Activated naive CD4-positive, alpha-beta T cell treated with anti-CD3 and anti-CD28 coated beads, Interleukin-2, amount 50 U/mL, for 72 hours (primary cell): Measurements from ENCODE around the gene RNF123. TPM values are rescaled to one million over a fixed set of nuclear protein-coding genes. Genes with fewer than 3 reads are reported as not detected.

ENCODE experiments used
- ATAC-seq, 2 donors: fragments of 150-1000 bp; cut with Tn5 transposase; 2 replicates each; pipeline ENCODE4 v1.10.0; 2021; ENCODE audit warnings: mild to moderate bottlenecking in 2 of 2, moderate library complexity in 2 of 2
- DNase-seq, 2 donors: peaks; one replicate each; pipeline ENCODE4 v3.0.0; 2021 to 2022; ENCODE audit warnings: low spot score in 2 of 2
- H3K27ac Mint-ChIP-seq, 2 donors: one replicate each; pipeline ENCODE4 v1.8.0; 2022; ENCODE audit warnings: mild to moderate bottlenecking in 2 of 2, mixed read lengths in 2 of 2
- H3K36me3 Mint-ChIP-seq, 2 donors: one replicate each; pipeline ENCODE4 v1.8.0; 2022; ENCODE audit warnings: mixed read lengths in 2 of 2
- H3K9me3 Mint-ChIP-seq, 2 donors: one replicate each; pipeline ENCODE4 v1.8.0; 2022; ENCODE audit warnings: mixed read lengths in 2 of 2
- total RNA-seq, 2 donors: library from RNA; stranded (reverse); gene quantifications; one replicate each; pipeline ENCODE4 v1.2.3, GENCODE V29; 2022

The RNF123 gene
- total RNA-seq, 2 donors from 2014 or later, result 25.5 to 34.0 TPM

DNA sequence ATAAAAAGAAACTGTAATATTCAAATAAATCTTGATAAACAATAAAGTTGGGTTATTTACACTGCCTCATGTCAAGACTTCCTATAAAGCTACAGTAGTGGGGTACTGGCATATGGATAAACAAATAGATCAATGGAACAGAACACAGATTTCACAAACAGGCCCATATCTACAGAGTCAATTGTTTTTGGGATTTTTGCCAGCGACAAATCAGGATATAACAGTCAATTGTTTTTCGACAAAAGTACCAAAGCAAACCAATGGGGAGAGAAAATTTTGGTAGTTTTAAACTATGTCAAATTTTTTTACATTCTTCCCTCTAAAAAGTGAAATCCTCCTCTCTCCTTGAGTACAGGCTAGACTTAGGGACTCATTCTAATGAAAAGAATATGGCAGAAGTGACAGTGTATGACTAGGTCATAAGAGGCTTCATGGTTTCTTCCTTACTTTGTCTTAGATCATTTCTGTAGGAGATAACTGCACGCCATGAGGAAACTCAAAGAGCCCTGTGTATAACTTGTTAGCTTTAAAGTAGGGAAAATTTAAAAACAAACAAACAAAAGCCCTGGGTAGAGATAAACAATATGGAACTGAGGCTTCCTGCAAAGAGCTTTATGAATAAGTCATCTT is 80.0 kb downstream of the RNF123 start:
- Mint-ChIP-seq H3K27ac (peak overlapping the region in 1 of 2 donors; percentile 50), H3K9me3 (no peaks in the 10 kb centered on the region), H3K36me3 (peaks cover 0 to 18% of the 10 kb centered on the region in 2 donors)
- ATAC-seq, result peak in 1 of 2 donors; percentile 40
- no peak for DNase-seq

DNA sequence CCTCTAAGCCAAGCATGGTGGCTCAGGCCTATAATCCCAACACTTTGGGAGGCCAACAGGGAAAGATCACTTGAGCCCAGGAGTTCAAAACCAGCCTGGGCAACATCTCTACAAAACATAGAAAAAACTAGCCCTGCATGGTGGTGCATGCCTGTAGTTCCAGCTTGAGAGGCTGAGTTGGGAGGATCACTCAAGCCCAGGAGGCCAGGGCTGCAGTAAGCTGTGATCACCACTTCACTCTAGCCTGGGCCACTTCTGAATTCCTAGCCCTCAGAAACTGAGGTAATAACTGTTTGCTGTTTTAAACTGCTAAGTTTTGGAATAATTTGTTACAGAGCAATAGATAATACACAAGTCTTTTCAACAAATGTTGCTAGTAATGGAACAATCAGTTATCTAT is 80.6 kb downstream of the RNF123 start:
- Mint-ChIP-seq H3K9me3 (no peaks in the 10 kb centered on the region), H3K27ac (peak overlapping the region; percentile 50 to 55), H3K36me3 (peaks cover 0 to 18% of the 10 kb centered on the region in 2 donors)
- ATAC-seq (no peak), DNase-seq (no peak)

Other genes starting within 250 kb of the RNF123 start
- gene DAG1, start 219.3 kb upstream of the RNF123 start, total RNA-seq, result 10 to 100 TPM in 1 of 2 donors, 1 to 10 TPM in 1; 9.3 to 10.1 TPM
- gene BSN, start 135.1 kb upstream of the RNF123 start, total RNA-seq, result under 1 TPM; 0.06 to 0.20 TPM
- gene APEH, start 15.2 kb upstream of the RNF123 start, total RNA-seq, result 100 to 1,000 TPM; 137 to 164 TPM
- 10 to 100 TPM; 11.8 to 15.9 TPM for gene MST1, start 83 bp upstream of the RNF123 start, total RNA-seq
- not detected for gene AMIGO3, start 30.1 kb downstream of the RNF123 start, total RNA-seq
- 10 to 100 TPM; 29.9 to 31.6 TPM for gene GMPPB, start 34.4 kb downstream of the RNF123 start, total RNA-seq
- gene IP6K1, start 97.0 kb downstream of the RNF123 start, total RNA-seq, result 10 to 100 TPM; 26.2 to 26.9 TPM
- under 1 TPM; 0.25 to 0.32 TPM for gene CDHR4, start 110.3 kb downstream of the RNF123 start, total RNA-seq
- under 1 TPM; 0.30 to 0.49 TPM for gene INKA1, start 113.7 kb downstream of the RNF123 start, total RNA-seq
- gene UBA7, start 124.4 kb downstream of the RNF123 start, total RNA-seq, result 100 to 1,000 TPM; 101 to 133 TPM
- 10 to 100 TPM; 30.0 TPM for gene TRAIP, start 167.0 kb downstream of the RNF123 start, total RNA-seq
- under 1 TPM; 0.43 to 0.48 TPM for gene CAMKV, start 180.3 kb downstream of the RNF123 start, total RNA-seq
- gene MST1R, start 214.3 kb downstream of the RNF123 start, total RNA-seq, result 1 to 10 TPM in 1 of 2 donors, under 1 TPM in 1; 0.68 to 2.8 TPM
- 1 to 10 TPM; 6.0 to 8.4 TPM for gene MON1A, start 240.3 kb downstream of the RNF123 start, total RNA-seq